Umbilical cord (tissue), 2 donors: ENCODE measurements around the gene EPS15. TPM values are rescaled to one million over a fixed set of nuclear protein-coding genes. Genes with fewer than 3 reads are reported as not detected.

Source experiments
- DNase-seq: peaks from one replicate; pipeline ENCODE4 v3.0.0-alpha.2; 2015; ENCODE audit warnings: low spot score
- total RNA-seq: library from RNA; depleted of rRNA; stranded (reverse); fragments of >200 nt; gene quantifications from one replicate; pipeline ENCODE4 v1.2.3, GENCODE V29; 2014; ENCODE audit warnings: low replicate concordance; ENCODE audit not compliant: insufficient read depth

EPS15 gene
- total RNA-seq, 1 donor from 2014 or later = 90.0 TPM

- DNase-seq = no peak
Observed at GRCh38 chr1:51316846-51317120, 202.3 kb downstream of the EPS15 start.

- DNase-seq = no peak
Observed at GRCh38 chr1:51316113-51316845, 202.8 kb downstream of the EPS15 start.

GRCh38 chr1:51314974-51315373, 204.1 kb downstream of the EPS15 start:
- DNase-seq = peak; percentile 58

DNA sequence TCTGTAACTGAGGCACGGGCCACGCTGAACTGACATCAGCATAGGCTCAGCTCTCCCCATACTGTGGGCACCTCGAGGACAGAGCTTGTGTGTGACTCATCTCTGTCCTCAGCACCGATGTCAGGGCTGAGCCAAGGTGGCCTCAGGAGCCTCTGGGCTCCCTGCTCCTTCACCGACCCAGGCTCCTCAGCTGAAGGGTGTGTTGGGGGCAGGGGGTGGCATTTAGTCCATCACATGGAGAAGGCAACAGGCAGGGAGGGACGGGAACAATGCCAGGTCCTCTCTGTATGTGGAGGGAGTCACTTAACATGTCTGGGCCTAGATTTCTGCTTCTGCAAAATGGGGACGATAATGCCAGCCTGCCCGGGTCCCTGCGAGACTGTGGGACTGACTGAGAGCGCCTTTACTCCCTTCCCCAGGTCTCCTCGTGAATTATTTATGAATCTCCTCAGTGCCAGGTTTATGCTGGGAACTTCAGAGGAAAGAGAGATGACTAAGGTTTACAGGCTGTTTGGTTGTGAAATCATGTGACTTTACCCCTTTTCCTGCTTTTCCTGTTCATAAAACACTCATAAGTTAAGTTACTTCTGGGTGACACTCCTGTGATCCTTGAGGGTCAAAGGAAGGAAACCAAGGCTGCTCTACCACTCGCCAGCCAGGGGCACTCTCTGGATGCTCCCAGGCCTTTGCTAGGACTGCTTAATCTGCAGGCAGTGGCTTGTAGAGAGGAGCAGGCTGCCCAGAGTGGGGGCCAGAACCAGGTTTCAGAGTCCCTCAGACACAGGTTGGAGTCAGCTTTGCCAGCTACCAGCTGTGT, 204.9 kb downstream of the EPS15 start:
- DNase-seq = peak; percentile 61

GRCh38 chr1:51313268-51313852, 205.7 kb downstream of the EPS15 start:
- no peak for DNase-seq

- DNase-seq = no peak
Observed at GRCh38 chr1:51312718-51313117, 206.3 kb downstream of the EPS15 start.

DNA sequence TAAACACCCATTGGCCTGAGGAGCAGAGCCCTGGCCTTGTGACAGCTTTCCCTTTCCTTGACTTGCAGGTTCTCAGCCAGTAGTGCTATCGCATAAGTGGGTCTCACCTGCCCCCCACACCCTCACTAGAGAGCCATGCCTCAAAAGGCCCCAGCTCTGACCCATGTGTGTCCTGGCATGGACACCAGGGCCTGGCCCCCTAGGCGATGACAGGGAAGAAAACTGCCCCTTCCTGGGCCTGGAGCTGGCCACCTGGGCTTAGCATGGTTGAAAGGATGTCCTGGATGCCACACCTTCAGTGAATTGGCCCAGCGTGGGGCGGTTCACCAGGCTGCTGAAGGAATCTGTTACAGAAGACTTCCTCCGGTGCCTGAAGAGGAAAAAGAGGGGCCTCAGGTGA, 207.2 kb downstream of the EPS15 start:
- no peak for DNase-seq

DNA sequence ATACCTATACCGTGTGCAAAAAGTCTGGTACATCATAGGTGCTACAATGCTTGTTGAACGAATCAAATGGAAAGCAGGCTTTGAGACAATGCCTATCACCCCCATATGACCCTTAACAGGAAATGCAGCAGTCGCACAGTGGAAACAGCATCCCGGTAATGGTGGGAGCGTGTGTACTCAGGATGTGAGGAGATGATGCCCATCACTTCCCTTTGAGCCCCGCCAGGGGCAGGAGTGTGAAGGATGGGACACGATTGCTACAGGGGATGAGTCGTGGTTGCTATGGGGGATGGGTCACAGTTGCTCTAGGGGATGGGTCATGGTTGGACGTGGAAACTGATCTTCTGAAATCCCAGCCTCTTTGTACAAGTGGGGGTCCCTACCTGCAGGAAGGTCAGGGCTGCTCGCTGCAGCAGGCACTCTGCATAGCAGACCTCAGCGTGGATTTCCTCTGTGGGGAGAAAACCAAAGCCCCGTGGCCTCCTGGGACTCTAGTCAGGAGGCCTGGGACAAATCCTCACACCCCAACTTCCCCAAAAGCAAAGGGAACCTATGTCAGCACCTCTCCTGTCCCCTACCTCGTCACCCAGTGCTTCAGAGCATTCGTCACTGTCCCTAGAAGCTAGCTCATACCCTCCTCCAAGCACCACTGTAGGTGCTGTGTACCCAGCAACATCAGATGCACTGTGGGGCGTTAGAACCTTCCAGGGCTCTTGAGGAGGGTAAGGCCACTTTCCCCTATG, 208.0 kb downstream of the EPS15 start:
- no peak for DNase-seq

DNA sequence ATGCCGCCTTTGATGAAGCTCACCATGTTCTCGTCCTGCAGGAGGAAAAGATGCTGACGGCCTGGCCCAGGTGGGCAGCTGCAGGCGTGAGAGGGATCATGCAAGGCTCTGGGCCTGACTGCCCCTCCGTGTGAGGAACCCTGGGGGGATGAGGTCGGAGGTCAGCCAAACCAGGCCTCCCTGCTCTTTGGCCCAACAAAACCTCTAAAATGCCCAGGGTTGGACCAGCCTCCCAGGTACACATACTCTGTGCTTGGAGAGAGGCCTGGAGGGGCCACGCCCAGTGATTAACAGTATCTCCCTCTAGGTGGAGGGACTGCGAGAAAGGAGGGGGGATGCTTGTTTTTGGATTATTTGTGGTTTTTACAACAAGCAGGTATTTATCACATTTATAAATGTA, 209.8 kb downstream of the EPS15 start:
- no peak for DNase-seq

GRCh38 chr1:51308636-51309035, 210.4 kb downstream of the EPS15 start:
- DNase-seq = no peak

DNA sequence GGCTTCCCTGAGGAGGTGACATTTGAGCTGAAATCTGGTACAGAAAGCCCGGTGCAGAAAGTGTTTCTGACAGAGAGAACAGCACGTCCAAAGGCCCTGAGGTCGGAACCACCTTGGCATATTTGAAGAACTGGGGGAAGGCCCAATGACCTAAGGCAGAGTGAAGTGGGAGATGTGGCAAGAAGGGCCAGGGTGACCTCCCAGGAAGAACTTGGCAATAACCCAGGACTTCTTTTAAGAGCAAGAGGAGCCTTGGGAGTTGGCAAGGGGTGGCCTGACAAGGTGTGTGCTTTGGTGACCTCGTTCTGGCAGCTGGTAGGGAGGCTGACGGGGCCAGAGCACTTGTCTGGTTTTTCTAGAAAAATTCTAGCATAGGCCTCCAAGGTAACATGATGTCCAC, 212.1 kb downstream of the EPS15 start:
- no peak for DNase-seq

- no peak for DNase-seq
Observed at GRCh38 chr1:51305371-51305823, 213.7 kb downstream of the EPS15 start.

DNA sequence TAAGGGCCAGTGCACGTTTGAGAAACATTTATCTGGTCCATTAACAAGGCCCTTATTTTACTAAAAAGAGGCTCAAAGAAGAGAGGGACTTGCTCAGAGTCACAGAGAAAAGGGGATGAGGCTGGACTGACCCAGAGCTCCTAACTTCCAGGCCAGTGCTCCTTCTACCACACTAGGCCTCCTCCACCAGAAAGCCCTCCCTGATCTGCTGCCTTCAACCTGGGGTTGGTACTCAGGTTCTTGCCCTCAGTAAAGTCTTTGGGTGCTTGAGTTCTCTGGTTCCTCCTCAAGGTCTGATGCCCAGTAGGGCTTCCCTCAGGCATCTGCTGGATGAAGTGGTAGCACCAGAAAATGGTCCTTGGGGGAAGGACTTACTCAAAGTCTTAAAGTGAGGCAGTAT, 214.7 kb downstream of the EPS15 start:
- no peak for DNase-seq

Other genes with a start within 250 kb of the EPS15 start
- 4.6 TPM for gene TTC39A, start 188.7 kb downstream of the EPS15 start, total RNA-seq
- gene OSBPL9, start 97.8 kb upstream of the EPS15 start, total RNA-seq = 110 TPM